Measurements from ENCODE around the gene ENOX1. TPM values are rescaled to one million over a fixed set of nuclear protein-coding genes. Genes with fewer than 3 reads are reported as not detected.

The ENOX1 gene
- polyA plus RNA-seq, 3 donors, result 0.04 TPM; not detected in 2

DNA sequence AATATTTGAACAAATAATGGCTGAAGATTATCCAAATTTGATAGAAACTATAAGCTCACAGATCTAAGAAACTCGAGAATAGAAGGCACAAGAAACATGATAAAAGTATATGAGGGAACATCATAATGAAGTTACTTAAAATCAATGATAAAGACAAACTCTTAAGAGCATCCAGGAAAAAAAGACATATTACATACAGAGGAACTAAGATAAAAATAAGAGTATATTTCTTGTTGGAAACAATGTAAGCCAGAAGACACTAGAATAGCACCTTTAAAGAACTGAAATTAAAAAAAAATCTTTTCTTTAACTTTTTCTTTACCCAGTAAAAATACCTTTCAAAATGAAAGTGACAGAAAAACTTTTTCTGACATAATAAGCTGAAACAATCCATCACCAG, 407.0 kb downstream of the ENOX1 start:
- intact Hi-C loops (cut with micrococcal nuclease), result no loop called here
- no peak overlapping the region for H3K4me3 Mint-ChIP-seq
- H3K9me3 ChIP-seq (replicated peaks in 1 of 2; ENCODE audit: control insufficient read depth in 1 of 2, insufficient read depth in 1 of 2, low read length in 2 of 2), result no peaks in the 10 kb centered on the region
- peaks cover 0 to 11% of the 10 kb centered on the region in 2 donors for H3K36me3 Mint-ChIP-seq
- peaks cover 35% of the 10 kb centered on the region for H3K4me1 Mint-ChIP-seq
- TF ChIP-seq, protein P1, sequence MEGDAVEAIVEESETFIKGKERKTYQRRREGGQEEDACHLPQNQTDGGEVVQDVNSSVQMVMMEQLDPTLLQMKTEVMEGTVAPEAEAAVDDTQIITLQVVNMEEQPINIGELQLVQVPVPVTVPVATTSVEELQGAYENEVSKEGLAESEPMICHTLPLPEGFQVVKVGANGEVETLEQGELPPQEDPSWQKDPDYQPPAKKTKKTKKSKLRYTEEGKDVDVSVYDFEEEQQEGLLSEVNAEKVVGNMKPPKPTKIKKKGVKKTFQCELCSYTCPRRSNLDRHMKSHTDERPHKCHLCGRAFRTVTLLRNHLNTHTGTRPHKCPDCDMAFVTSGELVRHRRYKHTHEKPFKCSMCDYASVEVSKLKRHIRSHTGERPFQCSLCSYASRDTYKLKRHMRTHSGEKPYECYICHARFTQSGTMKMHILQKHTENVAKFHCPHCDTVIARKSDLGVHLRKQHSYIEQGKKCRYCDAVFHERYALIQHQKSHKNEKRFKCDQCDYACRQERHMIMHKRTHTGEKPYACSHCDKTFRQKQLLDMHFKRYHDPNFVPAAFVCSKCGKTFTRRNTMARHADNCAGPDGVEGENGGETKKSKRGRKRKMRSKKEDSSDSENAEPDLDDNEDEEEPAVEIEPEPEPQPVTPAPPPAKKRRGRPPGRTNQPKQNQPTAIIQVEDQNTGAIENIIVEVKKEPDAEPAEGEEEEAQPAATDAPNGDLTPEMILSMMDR (IDR thresholded peaks at IDR 0.05), result no peak
- H3K27ac ChIP-seq (ENCODE audit: low read depth in 1 of 2, low read length in 2 of 2), result no peak overlapping the region
- H3K9ac ChIP-seq (ENCODE audit: insufficient read depth, low read length, poor library complexity, severe bottlenecking), result no peak overlapping the region
- no peak overlapping the region for H3K4me2 ChIP-seq (replicated peaks; ENCODE audit: extremely low read depth, low read length, poor library complexity, severe bottlenecking)
- H3K27ac Mint-ChIP-seq, result no peak overlapping the region
- peaks cover 21 to 41% of the 10 kb centered on the region in 2 donors for H3K4me1 ChIP-seq (ENCODE audit: control insufficient read depth in 1 of 2, insufficient read depth in 2 of 2, low read length in 2 of 2)
- no peaks in the 10 kb centered on the region for H3K79me2 ChIP-seq (ENCODE audit: insufficient read depth, low read length)
- no peak for DNase-seq
- no peaks in the 10 kb centered on the region for H4K20me1 ChIP-seq (ENCODE audit: insufficient read depth, low read length)
- no peak overlapping the region for H3K4me3 ChIP-seq (replicated peaks in 1 of 3; ENCODE audit: low read depth in 2 of 3, low read length in 3 of 3)
- no peaks in the 10 kb centered on the region for H3K27me3 ChIP-seq (ENCODE audit: control insufficient read depth in 2 of 2, insufficient read depth in 2 of 2, low read length in 2 of 2)
- no peak overlapping the region for H2AFZ ChIP-seq (ENCODE audit: insufficient read depth, low read depth, low read length, poor library complexity, severe bottlenecking)
- WGBS (ENCODE audit: insufficient coverage), result no CpG with 5 or more reads among the region's 1 CpG
- H3K36me3 ChIP-seq (replicated peaks in 1 of 2; ENCODE audit: control insufficient read depth in 1 of 2, insufficient read depth in 2 of 2, low read length in 2 of 2), result no peaks in the 10 kb centered on the region
- H3K27me3 Mint-ChIP-seq (ENCODE audit: low read depth in 3 of 3), result peaks cover 0 to 12% (median 11%) of the 10 kb centered on the region in 3 donors
- peaks cover 3 to 16% (median 5%) of the 10 kb centered on the region in 7 donors for H3K9me3 Mint-ChIP-seq

DNA sequence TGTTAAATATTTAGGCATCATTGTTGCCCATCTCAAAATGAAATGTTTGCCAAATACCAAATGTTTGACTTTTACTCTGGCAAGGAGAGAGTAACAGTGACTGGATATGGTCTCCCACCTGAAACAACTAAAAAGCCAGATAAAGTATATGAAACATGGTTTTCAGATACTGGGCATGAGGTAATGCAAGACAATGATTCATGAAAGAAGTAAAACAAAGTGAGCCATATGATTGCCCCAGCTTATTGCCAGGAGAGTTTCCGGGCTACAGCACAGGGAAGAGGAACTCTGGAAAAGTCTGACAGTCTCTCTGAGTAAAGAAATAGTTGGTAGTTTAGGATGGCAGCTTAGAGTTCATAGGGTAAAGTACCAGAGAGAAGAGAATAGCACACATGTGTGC, 408.8 kb downstream of the ENOX1 start:
- TF ChIP-seq, protein P1 (IDR thresholded peaks at IDR 0.05), result no peak
- Histone ChIP-seq H3K36me3 (replicated peaks in 1 of 2; ENCODE audit: control insufficient read depth in 1 of 2, insufficient read depth in 2 of 2, low read length in 2 of 2) (no peaks in the 10 kb centered on the region), H3K27ac (ENCODE audit: low read depth in 1 of 2, low read length in 2 of 2) (no peak overlapping the region), H4K20me1 (ENCODE audit: insufficient read depth, low read length) (no peaks in the 10 kb centered on the region), H3K9ac (ENCODE audit: insufficient read depth, low read length, poor library complexity, severe bottlenecking) (no peak overlapping the region), H2AFZ (ENCODE audit: insufficient read depth, low read depth, low read length, poor library complexity, severe bottlenecking) (no peak overlapping the region), H3K27me3 (ENCODE audit: control insufficient read depth in 2 of 2, insufficient read depth in 2 of 2, low read length in 2 of 2) (peaks cover 0 to 6% of the 10 kb centered on the region in 2 donors), H3K4me3 (replicated peaks in 1 of 3; ENCODE audit: low read depth in 2 of 3, low read length in 3 of 3) (no peak overlapping the region), H3K4me1 (ENCODE audit: control insufficient read depth in 1 of 2, insufficient read depth in 2 of 2, low read length in 2 of 2) (peaks cover 27 to 52% of the 10 kb centered on the region in 2 donors), H3K9me3 (replicated peaks in 1 of 2; ENCODE audit: control insufficient read depth in 1 of 2, insufficient read depth in 1 of 2, low read length in 2 of 2) (no peaks in the 10 kb centered on the region), H3K4me2 (replicated peaks; ENCODE audit: extremely low read depth, low read length, poor library complexity, severe bottlenecking) (peak overlapping the region; percentile 7), H3K79me2 (ENCODE audit: insufficient read depth, low read length) (no peaks in the 10 kb centered on the region)
- Mint-ChIP-seq H3K36me3 (peaks cover 0 to 11% of the 10 kb centered on the region in 2 donors), H3K9me3 (peaks cover 3 to 16% (median 5%) of the 10 kb centered on the region in 7 donors), H3K4me1 (peaks cover 49% of the 10 kb centered on the region), H3K27me3 (ENCODE audit: low read depth in 3 of 3) (peaks cover 9 to 22% (median 12%) of the 10 kb centered on the region in 3 donors), H3K4me3 (no peak overlapping the region), H3K27ac (no peak overlapping the region)
- peak; percentile 42 to 54 (median 44) for DNase-seq
- intact Hi-C loops (cut with micrococcal nuclease), result no loop called here
- WGBS (ENCODE audit: insufficient coverage), result 50% methylated on average over 1 of the region's 1 CpG
